GM21381 (cell line): ENCODE measurements around the gene SIVA1.

Experiments
- ATAC-seq: cut with Tn5 transposase; IDR thresholded peaks from one replicate; pipeline ENCODE4 v1.9.1; 2021; ENCODE audit warnings: mild to moderate bottlenecking, moderate library complexity; ENCODE audit not compliant: unreplicated experiment

The SIVA1 gene

GRCh38 chr14:104782086-104782807, 29.3 kb downstream of the SIVA1 start:
- no peak for ATAC-seq

DNA sequence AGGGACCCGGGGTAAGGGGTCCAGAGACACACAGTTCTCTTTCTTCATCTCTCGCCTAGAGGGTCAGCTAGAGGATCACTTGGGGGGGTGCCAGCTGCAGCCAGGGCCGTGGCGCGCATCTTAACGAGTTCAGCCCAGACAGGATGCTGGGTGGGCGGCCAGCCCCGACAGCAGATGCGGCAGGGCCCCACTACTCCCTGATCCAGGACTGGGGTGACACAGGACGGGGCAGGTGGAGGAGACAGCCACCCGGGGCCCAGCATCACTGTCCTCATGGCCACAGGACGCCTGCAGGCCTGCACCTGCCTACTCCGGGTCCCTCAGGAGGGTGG, 29.8 kb downstream of the SIVA1 start:
- ATAC-seq = no peak

GRCh38 chr14:104783484-104784217, 30.7 kb downstream of the SIVA1 start:
- ATAC-seq = no peak

DNA sequence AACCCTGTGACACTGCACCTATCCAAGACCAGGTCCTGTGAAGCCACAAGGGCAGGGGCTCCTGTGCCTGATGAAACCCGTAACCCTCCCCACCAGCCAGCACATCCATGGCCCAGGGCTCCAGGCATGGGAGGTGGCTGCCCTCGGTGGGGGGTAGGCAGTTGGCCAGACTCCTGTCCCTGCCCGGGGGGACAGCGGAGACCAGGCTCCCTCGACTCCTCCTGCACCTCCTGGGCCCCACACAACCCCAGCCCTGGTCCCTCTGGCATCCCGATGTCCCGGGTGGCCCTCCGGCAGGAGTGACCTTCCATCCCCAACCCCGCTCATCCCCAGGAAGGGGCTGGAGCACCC, 31.2 kb downstream of the SIVA1 start:
- no peak for ATAC-seq

- ATAC-seq = no peak
These were observed 32.1 kb downstream of the SIVA1 start for GRCh38 chr14:104784846-104785707.

DNA sequence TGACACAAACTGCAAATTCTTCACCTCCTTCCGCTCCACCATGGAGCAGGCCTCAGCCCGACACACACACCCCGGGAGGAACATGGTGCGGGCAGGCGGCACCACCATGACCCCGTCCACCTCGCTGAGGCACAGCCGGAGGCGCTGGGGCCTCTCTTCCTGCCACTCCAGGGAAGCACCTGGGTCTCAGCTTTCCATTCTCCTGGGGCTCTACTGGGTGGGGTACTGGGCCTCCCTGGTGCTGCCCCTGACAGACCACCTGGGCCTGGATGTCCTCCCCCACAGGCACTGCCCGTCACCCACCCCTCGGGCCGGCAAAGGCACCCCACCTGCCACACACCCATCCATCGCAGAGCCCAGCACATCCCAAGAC, 32.7 kb downstream of the SIVA1 start:
- ATAC-seq = no peak

DNA sequence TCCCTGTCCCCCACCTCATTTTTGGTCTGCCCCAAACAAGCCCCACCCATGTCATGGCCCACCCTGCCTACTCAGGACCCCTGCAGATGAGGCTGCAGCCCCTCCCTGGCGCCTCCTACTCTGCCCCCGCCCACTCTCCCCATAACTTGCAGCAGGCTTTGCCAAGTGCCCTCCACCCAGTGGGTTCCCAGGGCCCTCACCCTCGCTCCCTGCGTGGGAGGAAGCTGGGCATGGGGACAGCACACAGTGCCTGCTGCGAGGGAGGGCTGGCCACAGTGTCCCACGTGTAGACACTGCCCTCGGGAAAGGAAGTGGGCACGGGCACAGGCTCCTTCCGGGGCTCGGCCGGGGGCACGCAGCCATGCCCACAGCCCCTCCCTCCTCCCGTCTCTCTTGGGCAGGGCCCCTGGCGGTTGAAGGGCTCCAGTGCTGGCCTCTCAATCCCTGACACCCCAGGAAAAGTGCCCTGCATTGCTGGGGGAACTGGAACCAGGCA, 33.2 kb downstream of the SIVA1 start:
- no peak for ATAC-seq

- no peak for ATAC-seq
These were observed 34.1 kb downstream of the SIVA1 start for GRCh38 chr14:104786726-104787675.

GRCh38 chr14:104787736-104788135, 34.8 kb downstream of the SIVA1 start:
- ATAC-seq = no peak

GRCh38 chr14:104788161-104788818, 35.3 kb downstream of the SIVA1 start:
- no peak for ATAC-seq

GRCh38 chr14:104788873-104789663, 36.1 kb downstream of the SIVA1 start:
- ATAC-seq = no peak

- ATAC-seq = no peak
These were observed 37.1 kb downstream of the SIVA1 start for GRCh38 chr14:104789752-104790743.

DNA sequence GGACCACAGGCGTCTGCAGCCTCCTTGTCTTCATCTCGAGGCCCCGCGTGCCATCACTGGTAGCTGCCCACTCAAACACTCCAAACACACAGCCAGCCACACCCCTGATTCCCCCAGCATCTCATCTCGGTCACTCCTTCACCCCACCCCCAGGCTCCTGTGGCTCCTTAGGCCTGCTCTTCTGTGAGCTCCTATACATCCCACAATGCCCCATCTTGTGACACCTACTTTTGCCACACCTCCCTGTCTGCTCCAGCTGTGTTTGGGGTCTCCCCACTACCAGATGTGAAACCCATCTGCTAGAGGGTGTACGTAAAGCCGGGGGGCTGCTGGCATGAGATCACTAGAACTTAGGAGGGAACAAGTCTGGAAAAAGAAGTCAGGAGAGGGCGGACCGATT, 38.5 kb downstream of the SIVA1 start:
- ATAC-seq = no peak

DNA sequence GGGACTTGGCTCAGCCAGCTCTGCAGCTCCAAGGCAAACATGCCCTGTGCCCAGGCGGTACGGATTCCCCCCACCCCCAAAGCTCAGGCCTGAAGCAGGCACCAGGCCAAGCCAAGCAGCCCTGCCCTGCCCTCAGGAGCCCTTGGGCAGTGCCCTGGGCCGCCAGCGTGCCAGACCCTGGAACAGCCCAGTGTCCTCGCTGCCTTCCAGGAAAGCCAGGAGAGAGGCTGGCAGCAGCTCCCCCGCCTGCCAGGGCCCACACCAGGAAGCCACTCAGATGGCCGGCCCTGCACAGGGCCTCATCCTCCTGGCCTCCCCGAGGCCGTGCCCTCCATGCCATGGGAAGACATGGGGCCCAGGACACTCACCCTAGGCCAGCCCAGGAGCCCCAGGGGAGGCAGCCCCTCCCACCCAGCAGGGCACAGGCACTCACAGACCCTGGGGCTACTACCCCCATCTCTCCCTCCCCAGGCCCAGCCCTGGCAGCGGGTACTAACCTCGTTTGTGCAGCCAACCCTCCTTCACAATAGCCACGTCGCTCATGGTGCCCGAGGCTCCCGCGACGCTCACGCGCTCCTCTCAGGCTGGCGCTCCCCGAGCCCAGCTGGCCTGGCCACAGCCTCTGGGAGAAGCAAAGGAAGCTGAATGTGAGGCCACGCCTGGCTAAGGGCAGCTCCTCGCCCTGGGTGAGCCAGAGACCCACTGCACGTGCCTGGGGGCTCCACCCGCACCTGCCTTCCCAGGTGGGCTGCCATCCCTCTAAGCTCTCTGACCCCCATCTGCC, 39.3 kb downstream of the SIVA1 start:
- no peak for ATAC-seq

- ATAC-seq = no peak
These were observed 40.2 kb downstream of the SIVA1 start for GRCh38 chr14:104792945-104793702.

DNA sequence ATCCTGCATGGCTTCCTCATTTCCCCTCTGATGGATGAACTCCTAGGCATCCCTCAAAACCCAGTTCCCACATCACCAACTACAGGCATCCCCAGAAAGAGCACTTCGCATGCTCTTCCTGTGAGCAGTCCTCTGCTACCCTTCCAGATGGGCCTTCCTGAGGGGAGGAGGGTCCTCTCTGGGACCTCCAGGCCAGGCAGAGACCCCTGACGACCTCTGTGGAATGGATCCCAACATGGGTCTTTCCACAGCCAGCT, 40.7 kb downstream of the SIVA1 start:
- ATAC-seq = no peak

DNA sequence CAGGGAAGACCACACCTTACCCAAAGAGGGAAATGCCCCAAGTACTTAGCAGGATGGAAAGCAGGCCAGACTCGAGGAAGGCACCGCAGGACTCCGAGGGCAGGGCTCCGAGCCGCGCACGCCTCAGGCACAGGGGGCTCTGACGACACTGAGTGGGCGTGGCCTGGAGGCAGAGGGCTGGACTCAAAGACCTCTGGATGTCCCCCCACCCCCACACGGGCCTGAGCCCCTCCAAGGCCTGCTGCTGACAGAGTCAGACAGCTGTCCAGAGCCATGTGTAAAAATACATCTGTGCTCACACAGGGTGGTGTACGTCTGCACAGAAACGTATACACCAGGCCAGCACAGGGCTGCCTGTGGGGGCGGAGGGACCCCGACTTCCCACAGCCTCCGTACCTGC, 41.2 kb downstream of the SIVA1 start:
- no peak for ATAC-seq
